ENCODE measurements around the gene CAPN5.

Gene CAPN5

DNA sequence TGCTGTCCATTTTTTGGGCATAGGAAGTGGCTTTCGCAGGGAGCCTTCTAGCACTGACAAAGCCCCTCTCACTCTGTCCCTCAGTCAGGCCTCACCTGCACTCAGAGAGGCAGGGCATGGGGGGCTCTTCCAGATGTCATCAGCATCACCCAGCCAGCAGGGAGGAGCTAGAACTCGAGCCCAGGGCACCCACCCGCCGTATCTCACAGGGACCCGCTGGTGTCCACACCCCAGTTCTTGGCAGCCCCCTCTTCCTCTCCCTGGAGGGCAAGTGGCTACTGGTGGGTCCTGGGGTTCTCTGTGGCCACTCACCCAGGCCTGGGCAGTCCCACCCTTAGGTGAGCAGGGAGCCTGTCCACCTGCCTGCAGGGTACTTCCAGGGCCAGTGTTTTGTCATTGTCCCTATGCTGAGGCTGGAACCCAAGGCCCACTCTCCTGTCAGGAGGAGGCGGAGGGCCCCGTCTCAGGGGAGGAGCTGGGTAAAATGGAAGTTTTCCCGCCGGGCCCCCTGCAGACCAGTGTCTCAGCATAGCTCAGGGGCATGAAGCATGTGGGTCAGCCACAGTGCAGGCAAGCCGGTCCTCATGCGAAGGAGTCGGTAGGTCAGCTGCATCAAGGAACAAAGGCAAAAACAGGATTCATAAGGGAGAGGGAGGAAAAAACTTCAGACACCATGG, 83.1 kb downstream of the CAPN5 start:
- no peak for DNase-seq (ENCODE audit: low read depth in 2 of 2)

DNA sequence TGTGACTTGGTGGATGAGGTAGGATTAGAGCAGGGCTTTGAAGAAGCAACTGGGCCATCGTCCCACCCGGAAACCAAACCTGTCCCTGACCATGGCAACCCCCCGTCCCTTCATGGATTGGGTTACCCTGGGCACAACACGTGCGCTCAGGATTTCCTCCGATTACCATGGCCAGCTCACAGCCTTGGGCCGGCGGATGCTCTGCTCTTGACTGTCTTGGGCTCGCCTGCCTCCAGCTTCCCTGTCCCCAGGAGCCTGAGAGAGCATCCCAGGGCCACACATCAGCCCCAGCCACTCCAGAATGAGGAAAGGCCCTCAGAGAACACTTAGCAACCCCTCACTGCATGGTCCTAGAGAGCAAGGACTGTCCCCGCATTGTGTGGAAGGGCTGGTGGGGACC, 84.1 kb downstream of the CAPN5 start:
- no peak for DNase-seq (ENCODE audit: low read depth in 2 of 2)

DNA sequence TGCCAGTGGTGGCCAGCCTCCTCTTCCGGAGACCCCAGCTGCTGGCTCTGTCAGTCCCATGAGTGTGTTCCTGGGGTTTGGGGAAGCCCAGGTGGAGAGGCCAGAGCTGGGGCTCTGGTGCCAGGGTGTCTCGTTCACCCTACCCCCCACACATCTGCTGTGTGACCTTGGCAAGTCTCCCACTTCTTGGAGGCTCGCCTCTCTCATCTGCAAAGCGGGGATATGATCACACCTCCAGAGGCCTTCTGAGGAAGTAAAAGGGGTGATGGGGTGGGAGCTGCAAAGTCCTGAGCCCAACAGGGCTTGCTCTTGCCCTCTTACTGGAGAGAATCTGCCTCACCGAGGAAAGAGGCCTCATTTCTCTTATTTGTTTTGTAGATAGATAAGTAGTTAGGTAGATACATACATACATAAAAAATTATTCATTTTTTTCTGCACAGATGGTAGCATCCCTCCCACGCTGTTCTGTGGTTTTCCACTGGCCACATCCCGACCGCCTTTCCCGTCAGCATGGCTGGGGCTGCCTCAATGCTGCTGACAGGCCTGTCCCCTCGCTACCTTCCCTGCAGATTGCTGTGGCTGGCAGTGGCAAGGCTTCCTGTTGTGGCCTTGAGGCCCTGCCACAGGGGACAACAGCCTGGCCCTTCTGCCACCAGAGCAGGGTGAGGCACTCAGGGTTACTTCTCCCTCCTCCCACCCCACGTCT, 85.2 kb downstream of the CAPN5 start:
- DNase-seq (ENCODE audit: low read depth in 2 of 2), result no peak

DNA sequence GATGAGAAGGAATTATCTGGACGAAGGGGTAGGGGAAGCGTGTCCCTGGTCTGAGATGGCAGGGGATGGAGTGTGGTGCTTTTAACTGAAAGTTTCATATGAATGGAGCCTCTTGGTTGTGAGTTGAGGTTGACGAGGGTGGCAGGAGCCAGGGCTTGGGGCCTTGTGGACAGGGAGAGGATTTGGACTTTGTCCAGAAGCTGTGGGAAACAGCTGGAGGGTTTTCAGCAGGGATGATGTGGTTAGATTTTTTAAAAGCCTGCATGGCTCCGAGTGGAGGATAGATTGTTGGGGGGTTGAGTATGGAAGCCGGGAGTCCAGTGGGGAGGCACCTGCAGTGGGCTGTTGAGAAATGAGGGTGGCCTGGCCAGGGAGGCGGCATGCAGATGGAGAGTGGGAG, 86.1 kb downstream of the CAPN5 start:
- DNase-seq (ENCODE audit: low read depth in 2 of 2), result no peak

DNA sequence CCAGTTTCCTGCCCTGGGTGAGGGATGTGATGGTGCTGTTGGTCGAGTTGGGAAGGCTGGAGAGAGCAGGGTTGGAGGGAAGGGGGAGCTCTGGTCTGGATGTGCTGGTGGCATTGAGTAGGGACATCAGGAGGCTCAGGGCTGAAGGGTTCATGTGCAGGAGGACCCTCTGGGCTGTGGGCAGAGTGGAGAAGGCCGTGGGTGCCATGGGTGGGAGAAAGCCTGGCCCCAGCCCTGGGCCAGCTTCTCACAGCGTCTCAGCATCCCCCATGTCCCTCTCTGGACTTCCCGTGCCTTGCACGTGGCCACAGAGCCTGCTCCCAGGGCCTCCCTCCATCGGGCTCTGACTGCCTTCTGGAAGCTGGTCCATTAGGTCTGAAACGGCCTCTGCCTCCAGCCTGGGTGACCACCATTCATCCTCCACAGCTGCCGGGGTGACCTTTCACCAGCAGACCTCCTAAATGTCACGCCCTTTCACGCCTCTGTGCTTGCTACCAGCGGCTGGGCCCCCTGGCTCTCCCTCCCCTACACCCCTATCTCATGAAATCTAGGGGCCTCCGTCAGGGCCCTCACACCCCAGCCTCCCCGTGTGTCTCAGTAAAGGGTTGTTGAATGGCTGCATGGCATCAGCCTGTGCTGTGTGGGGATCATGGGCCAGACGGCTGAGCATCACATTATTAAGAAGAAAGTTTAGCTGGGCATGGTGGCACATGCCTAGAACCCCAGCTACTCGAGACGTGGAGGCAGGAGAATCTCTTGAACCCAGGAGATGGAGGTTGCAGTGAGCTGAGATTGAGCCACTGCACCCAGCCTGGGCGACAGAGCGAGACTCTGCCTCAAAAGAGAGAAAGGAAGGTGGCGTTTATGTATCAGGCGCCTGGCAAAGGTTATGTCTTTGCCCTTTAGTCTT, 86.8 kb downstream of the CAPN5 start:
- no peak for DNase-seq (ENCODE audit: low read depth in 2 of 2)

DNA sequence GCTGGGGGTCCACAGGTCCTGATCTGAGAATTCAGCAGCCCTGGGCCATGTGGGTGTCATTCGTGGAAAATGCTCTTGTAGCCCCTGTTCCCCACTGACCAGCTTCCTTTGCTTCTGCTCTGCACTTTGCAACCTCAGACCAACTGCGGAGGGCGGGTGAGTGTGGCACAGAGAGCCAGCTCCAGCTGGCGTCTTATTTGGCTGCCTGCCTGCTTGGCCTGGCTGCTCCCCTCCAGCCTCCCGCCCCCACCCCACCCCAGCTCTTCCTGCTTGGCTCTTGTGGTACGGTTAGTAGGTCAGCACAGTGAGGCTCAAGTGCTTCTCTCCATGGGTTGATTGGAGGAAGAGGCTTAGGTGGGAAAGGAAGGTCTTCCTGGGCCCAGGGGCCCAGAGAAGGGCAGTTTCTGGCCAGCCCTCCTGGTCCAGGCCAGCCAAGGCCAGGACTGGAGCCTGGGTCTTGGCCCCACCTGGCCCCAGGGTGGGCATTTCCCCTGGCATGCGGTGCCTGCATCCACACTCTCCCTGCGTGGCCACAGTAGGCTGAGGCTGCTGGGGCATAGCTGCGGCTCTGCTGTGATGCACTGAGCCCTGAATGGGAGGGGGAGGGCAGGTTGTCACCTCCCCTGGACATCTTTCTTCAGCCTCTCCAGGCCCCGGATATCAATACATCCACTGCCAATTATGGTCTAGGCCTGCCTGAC, 87.8 kb downstream of the CAPN5 start:
- DNase-seq (ENCODE audit: low read depth in 2 of 2), result no peak

DNA sequence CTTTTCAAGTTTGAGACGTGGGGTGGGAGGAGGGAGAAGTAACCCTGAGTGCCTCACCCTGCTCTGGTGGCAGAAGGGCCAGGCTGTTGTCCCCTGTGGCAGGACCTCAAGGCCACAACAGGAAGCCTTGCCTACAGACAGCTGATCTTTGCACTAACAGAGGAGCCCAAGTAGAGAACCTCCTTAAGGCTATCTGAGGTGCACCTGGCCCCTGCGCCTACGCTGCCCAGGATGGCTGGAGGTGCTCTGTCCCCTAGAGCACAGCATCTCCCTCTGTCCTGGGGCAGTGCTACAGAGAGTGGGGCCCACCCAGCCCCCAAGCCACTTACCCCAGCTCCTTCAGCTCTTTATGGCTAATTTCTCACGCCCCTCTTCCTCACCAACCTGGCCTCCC, 88.3 kb downstream of the CAPN5 start:
- DNase-seq (ENCODE audit: low read depth in 2 of 2), result no peak

DNA sequence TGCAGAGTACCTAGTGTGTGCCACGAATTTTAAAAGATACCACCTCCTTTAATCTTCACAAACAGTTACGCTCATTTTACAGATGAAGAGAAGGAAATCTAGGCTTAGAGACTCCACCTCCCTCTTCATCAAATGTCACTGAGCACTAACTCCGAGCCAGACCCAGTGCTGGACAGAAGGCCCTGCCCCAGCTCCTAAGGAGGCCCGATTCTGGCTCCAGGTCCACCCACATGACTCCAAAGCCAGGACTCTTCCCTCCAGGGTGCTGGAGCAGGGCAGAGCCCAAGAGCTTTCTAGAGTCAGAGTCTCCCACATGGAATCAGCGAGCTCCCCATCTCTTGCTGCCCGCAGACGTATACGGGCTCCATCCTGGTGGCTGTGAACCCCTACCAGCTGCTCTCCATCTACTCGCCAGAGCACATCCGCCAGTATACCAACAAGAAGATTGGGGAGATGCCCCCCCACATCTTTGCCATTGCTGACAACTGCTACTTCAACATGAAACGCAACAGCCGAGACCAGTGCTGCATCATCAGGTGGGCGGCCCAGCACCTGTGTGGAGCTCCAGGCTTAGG, 88.9 kb downstream of the CAPN5 start:
- no peak for DNase-seq (ENCODE audit: low read depth in 2 of 2)

DNA sequence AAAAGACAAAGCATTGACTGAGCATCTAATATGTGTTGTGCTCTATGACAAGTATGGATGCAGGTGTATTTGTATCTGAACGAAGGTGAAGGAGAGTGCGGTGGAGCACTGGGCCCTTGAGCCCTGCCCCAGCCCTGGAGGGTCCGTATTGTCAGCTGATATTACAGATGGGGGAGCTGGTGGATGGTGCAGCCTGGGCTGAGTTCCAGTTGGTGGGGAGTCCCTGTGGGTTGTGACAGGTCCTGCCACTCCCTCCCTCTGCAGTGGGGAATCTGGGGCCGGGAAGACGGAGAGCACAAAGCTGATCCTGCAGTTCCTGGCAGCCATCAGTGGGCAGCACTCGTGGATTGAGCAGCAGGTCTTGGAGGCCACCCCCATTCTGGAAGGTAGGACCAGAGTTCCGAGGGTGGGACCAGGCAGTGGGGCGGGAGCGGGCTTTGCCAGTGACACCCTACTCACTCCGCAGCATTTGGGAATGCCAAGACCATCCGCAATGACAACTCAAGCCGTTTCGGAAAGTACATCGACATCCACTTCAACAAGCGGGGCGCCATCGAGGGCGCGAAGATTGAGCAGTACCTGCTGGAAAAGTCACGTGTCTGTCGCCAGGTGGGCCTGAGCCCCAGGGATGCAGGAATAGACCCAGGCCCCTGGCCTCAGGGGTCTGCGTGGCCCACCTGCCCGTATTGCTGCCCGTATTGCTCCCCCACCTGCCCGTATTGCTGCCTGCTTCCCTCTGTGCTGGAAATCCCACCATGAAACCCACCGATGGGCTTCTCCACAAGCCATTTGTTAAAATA, 89.8 kb downstream of the CAPN5 start:
- no peak for DNase-seq (ENCODE audit: low read depth in 2 of 2)

DNA sequence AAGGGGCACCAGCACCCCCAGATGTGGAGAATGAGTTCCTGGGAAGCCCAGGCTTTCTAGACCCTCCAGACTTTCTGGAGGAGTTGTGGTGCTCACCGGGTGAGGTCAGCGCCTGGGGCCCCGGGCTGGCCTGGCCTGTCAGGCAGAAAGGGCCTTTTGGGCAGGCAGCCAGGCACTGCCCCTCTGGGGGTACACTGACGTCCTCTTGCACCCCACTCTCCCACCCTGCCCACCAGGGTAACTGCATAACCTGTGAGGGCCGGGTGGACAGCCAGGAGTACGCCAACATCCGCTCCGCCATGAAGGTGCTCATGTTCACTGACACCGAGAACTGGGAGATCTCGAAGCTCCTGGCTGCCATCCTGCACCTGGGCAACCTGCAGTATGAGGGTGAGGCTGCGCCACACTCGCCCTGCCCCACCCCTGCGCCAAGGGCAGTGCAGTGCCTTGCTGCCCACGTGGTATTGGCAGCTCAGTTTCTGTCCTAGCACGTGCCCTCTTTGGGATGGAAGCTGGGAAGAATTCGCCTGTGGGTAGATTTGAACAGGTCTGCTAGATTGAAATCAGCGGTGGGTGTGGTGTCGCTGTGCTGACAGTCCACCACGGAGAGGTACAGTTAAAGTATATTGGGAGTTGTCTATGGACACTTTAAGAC, 91.4 kb downstream of the CAPN5 start:
- no peak for DNase-seq (ENCODE audit: low read depth in 2 of 2)

DNA sequence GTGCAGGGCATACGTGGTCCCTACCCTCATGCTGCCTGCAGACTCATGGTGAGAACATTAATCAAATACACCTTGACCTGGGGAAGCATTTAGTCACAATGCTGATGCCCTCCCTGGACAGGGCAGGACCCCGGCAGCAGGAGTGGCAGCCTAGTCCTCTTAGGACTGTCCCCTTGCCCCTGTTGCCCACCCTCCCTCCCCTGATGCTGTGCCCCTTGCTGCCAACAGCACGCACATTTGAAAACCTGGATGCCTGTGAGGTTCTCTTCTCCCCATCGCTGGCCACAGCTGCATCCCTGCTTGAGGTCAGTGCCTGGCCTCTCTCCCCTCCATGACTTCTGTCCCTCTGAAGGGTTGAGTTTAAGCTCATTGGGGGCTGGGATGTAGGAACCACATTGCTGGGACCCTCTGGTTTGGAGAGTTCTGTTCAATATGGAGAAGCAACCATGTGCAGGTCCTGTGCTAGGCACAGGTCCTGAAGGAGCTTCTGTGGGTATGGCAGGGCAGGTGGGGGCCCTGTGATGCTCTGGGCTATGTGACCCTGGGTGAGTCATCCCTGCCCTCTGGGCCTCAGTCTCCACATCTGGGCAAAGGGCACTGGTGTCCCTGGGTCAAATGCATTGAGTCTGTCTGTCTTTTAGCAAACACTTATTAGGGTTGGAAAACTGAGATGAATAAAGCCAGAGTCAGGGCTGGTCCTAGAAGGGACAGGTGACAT, 92.6 kb downstream of the CAPN5 start:
- no peak for DNase-seq (ENCODE audit: low read depth in 2 of 2)

DNA sequence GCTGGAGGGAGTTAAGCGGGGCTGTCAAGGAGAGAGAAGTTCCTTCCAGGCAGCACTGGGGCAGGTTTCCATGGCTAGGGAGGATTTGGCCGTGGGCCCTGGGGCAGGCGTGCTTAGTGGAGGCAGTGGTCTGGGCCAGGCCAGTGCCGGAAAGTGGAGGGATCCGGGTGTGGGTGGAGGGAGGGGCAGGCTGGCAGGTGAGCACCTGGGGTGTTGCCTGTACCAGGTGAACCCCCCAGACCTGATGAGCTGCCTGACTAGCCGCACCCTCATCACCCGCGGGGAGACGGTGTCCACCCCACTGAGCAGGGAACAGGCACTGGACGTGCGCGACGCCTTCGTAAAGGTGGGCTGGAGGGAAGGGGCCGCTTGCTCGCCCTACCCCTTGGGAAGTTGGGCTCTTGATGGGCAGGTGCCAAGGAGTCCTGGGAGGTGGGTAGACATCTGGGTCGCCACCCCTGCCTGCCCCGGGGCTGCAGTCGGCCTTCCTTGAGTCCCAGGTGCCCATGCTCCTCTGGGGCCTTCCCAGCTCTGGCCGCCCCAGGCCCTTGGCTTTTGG, 93.2 kb downstream of the CAPN5 start:
- DNase-seq (ENCODE audit: low read depth in 2 of 2), result no peak

DNA sequence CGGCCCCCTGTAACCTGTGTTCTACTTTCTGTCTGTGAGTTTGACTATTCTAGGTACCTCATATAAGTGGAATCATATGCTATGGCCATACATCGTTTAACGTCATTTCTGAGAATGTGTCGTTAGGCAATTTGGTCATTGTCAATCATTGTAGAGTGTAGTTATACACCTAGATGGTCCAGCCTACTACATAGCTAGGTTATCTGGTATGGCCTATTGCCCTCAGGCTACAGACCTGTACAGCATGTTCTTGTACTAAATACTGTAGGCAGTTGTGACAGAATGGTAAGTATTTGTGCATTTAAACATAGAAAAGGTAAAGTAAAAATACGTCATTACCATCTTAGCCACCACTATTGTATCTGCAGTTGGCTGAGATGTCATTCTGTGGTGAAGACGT, 96.5 kb downstream of the CAPN5 start:
- no peak for DNase-seq (ENCODE audit: low read depth in 2 of 2)

DNA sequence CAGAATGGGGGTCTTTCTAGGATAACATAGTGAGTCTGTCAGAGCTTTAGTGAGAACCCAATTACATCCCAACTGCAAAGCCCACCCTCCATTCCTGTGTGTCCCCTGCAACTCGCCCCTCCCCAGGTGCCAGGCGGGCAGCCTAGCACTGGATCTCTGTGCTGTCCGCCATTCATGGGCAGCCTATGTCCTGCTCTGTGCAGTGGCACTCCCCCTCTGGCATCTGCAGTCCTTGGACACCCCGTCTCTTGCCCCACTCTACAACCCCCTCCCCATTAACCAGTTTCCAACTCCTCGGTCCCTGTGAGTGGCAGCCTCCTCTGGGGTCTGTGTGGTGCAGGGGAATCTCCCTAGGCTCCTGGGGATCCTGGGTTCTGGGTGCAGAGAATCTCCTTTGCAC, 98.3 kb downstream of the CAPN5 start:
- DNase-seq (ENCODE audit: low read depth in 2 of 2), result no peak

DNA sequence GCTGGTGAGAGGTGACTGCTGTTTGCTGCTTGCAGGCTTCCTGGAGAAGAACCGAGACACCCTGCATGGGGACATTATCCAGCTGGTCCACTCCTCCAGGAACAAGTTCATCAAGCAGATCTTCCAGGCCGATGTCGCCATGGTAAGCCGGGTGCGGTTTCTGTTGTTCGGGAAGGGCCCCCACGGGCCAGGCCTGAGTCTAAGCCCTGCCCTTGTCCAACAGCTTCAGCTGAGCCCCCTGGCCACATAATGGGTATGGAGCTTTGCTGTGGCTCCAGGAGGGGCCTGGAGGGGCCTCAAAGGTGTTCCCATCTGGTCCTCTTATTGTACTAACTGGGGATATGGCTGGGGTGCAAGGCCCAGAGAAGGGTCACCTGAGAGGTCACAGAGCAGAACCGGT, 99.2 kb downstream of the CAPN5 start:
- DNase-seq (ENCODE audit: low read depth in 2 of 2), result no peak

DNA sequence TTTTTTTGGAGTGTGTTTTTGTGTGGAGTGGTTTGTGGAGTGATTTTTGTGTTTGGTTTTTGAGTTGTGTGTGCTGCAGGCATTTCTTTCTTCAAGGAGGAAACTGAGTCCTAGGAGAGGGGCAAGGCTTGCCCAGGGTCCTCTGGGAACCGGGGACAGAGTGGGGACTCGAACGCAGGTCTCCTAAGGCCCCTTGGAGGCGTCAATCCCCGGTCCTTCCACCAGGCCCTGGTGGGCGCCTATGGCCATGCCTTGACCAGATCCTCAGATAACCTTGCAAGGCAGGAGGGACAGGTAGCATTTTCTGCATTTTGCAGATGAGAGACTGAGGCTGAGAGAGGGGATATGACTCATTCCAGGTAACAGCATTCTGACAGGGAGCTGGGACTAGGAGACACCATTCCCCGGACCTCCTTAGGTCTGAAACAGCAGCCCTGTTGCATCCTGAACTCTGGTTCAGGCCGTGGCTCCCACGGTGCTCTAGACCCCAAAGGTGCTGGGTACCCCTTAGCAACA, 100.4 kb downstream of the CAPN5 start:
- no peak for DNase-seq (ENCODE audit: low read depth in 2 of 2)

DNA sequence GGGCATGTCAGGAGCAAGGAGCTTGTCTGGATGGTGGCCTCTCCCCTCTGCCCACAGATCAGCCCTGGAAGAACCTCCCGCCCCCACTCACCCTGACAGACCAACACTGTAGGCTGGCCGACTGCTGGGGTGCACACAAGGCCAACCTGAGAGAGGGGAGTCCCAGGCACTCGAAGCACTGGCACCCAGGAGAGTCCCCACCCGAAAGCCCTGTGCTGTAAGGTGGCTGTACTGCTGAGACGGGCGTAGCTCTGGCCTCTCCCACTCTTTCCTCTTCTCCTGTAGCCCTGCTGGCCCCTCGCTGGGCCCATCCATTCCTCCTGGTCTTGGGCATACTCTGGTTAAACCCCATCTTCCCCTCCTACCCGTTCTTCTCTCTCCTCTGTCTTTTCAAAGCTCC, 101.0 kb downstream of the CAPN5 start:
- no peak for DNase-seq (ENCODE audit: low read depth in 2 of 2)

DNA sequence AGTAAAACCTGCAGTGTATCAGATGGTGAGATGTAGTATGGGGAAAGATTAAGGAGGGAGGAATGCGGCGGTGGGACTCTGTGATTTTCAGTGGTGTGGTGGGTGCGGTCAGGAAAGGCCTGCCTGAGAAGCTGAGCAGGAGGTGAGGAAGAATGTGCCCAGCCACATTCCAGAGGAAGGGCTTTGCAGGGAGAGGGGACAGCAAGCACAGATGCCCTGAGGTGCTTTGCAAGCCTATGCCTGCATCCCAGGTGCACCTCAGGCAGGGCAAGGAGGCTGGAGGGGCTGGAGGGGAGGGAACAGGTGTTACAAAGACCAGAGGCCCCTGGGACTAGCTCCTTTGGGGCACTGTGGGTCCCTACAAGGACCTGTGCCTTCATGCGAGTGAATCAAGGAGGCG, 103.3 kb downstream of the CAPN5 start:
- no peak for DNase-seq (ENCODE audit: low read depth in 2 of 2)

DNA sequence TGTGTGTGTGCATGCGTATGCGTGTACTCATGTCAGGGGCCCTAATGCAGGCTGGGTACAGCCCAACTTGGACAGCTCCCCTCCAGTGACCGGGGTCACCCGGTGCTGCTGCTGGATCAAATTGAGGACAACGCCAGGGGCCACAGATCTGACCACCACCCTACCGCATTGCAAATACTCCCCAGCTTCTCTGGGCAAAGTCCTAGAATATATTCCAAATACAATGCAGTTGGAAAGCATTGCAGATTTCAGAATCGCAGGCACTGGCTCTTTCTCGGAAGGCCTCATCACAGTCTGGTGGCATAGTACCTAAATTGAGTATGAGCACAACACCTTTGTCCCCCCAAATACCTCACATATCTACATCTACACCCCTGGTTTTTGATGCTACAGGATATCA, 104.5 kb downstream of the CAPN5 start:
- DNase-seq (ENCODE audit: low read depth in 2 of 2), result no peak

All from fibroblast of skin of left biceps (primary cell).